Measurements from ENCODE around the gene BARHL2. TPM values are rescaled to one million over a fixed set of nuclear protein-coding genes. Genes with fewer than 3 reads are reported as not detected.

Gene BARHL2
- total RNA-seq, 1 experiment from 2014 or later: not detected

- CTCF ChIA-PET: interaction anchor here (1.7 kb wide), 1 partner anchor 18 kb away, joined by 3 read pairs; no protein-coding TSS in a partner anchor
- Mint-ChIP-seq H3K4me1 (ENCODE audit: low read depth, unreplicated experiment) (no peaks in the 10 kb centered on the region), H3K9me3 (ENCODE audit: low read depth, unreplicated experiment) (peaks cover 4% of the 10 kb centered on the region), H3K27me3 (ENCODE audit: unreplicated experiment) (peaks cover 8% of the 10 kb centered on the region), H3K36me3 (ENCODE audit: insufficient read depth, unreplicated experiment) (no peaks in the 10 kb centered on the region), H3K27ac (ENCODE audit: unreplicated experiment) (no peak overlapping the region), H3K4me3 (ENCODE audit: low read depth, unreplicated experiment) (no peak overlapping the region)
- DNase-seq: no peak
- no TSS peak for BruUV-seq (replicated peaks)
- intact Hi-C loops (cut with micrococcal nuclease; ENCODE audit: unreplicated experiment): no loop called here
- no peak for TF ChIP-seq CTCF (IDR thresholded peaks at IDR 0.05; ENCODE audit: unreplicated experiment)
Measured at GRCh38 chr1:90720145-90720636, 3.1 kb upstream of the BARHL2 start.

- H3K9me3 Mint-ChIP-seq (ENCODE audit: low read depth, unreplicated experiment): peaks cover 4% of the 10 kb centered on the region
- intact Hi-C loops (cut with micrococcal nuclease; ENCODE audit: unreplicated experiment): no loop called here
- no peak for DNase-seq
- no peak for TF ChIP-seq CTCF (IDR thresholded peaks at IDR 0.05; ENCODE audit: unreplicated experiment)
- no peak overlapping the region for H3K27ac Mint-ChIP-seq (ENCODE audit: unreplicated experiment)
- peaks cover 15% of the 10 kb centered on the region for H3K27me3 Mint-ChIP-seq (ENCODE audit: unreplicated experiment)
- BruUV-seq (replicated peaks): no TSS peak
- no peaks in the 10 kb centered on the region for H3K36me3 Mint-ChIP-seq (ENCODE audit: insufficient read depth, unreplicated experiment)
- H3K4me1 Mint-ChIP-seq (ENCODE audit: low read depth, unreplicated experiment): no peaks in the 10 kb centered on the region
- CTCF ChIA-PET: no interaction called here
- H3K4me3 Mint-ChIP-seq (ENCODE audit: low read depth, unreplicated experiment): no peak overlapping the region
Measured at GRCh38 chr1:90719330-90720144, 2.4 kb upstream of the BARHL2 start.

- CTCF ChIA-PET: no interaction called here
- H3K36me3 Mint-ChIP-seq (ENCODE audit: insufficient read depth, unreplicated experiment): no peaks in the 10 kb centered on the region
- no peaks in the 10 kb centered on the region for H3K4me1 Mint-ChIP-seq (ENCODE audit: low read depth, unreplicated experiment)
- DNase-seq: no peak
- no peak overlapping the region for H3K4me3 Mint-ChIP-seq (ENCODE audit: low read depth, unreplicated experiment)
- no TSS peak for BruUV-seq (replicated peaks)
- no peak for TF ChIP-seq CTCF (IDR thresholded peaks at IDR 0.05; ENCODE audit: unreplicated experiment)
- H3K27me3 Mint-ChIP-seq (ENCODE audit: unreplicated experiment): peaks cover 24% of the 10 kb centered on the region
- no peak overlapping the region for H3K27ac Mint-ChIP-seq (ENCODE audit: unreplicated experiment)
- intact Hi-C loops (cut with micrococcal nuclease; ENCODE audit: unreplicated experiment): no loop called here
- peaks cover 4% of the 10 kb centered on the region for H3K9me3 Mint-ChIP-seq (ENCODE audit: low read depth, unreplicated experiment)
Measured at GRCh38 chr1:90718411-90719329, 1.6 kb upstream of the BARHL2 start.

GRCh38 chr1:90717665-90718410 is 736 bp upstream of the BARHL2 start:
- Mint-ChIP-seq H3K27ac (ENCODE audit: unreplicated experiment) (no peak overlapping the region), H3K9me3 (ENCODE audit: low read depth, unreplicated experiment) (peaks cover 4% of the 10 kb centered on the region), H3K4me1 (ENCODE audit: low read depth, unreplicated experiment) (no peaks in the 10 kb centered on the region), H3K4me3 (ENCODE audit: low read depth, unreplicated experiment) (no peak overlapping the region), H3K36me3 (ENCODE audit: insufficient read depth, unreplicated experiment) (no peaks in the 10 kb centered on the region), H3K27me3 (ENCODE audit: unreplicated experiment) (peaks cover 32% of the 10 kb centered on the region)
- CTCF ChIA-PET: no interaction called here
- no peak for DNase-seq
- TF ChIP-seq CTCF (IDR thresholded peaks at IDR 0.05; ENCODE audit: unreplicated experiment): no peak
- intact Hi-C loops (cut with micrococcal nuclease; ENCODE audit: unreplicated experiment): no loop called here
- BruUV-seq (replicated peaks): no TSS peak

Measured in Calu3 (cell line).